Natural killer cell (primary cell): ENCODE measurements around the gene TMEM126A. TPM values are rescaled to one million over a fixed set of nuclear protein-coding genes. Genes with fewer than 3 reads are reported as not detected.
A peak's percentile ranks its signal among the peaks of the same experiment; 100 is the strongest.

Source experiments
- ATAC-seq, 3 donors: fragments of 150-1000 bp in 2 of 3; fragments of 200-7000 bp in 1 of 3; cut with Tn5 transposase; 1 replicate in 1 of 3; 2 replicates in 2 of 3; pipeline ENCODE4 v1.10.0; 2021; ENCODE audit warnings: mild to moderate bottlenecking in 2 of 3, moderate library complexity in 2 of 3
- DNase-seq, 2 donors: peaks; one replicate each; pipeline versions ENCODE4 v3.0.0 to v3.0.0-alpha.2; 2013 to 2021; ENCODE audit warnings: mixed read lengths in 1 of 2
- H3K27ac ChIP-seq: one replicate; pipeline ENCODE4 v1.5.1; 2013; ENCODE audit warnings: mild to moderate bottlenecking, low read length
- H3K27me3 ChIP-seq: one replicate; pipeline ENCODE4 v1.6.1; 2013; ENCODE audit warnings: low read length; ENCODE audit not compliant: control insufficient read depth, insufficient read depth
- H3K36me3 ChIP-seq: one replicate; pipeline ENCODE4 v1.6.1; 2013; ENCODE audit warnings: low read length; ENCODE audit not compliant: control insufficient read depth, insufficient read depth
- H3K4me1 ChIP-seq: one replicate; pipeline ENCODE4 v1.6.1; 2013; ENCODE audit warnings: low read length; ENCODE audit not compliant: control insufficient read depth, insufficient read depth
- H3K4me3 ChIP-seq: one replicate; pipeline ENCODE4 v1.5.1; 2013; ENCODE audit warnings: low read length
- H3K9me3 ChIP-seq: one replicate; pipeline ENCODE4 v1.6.1; 2013; ENCODE audit warnings: low read length; ENCODE audit not compliant: control insufficient read depth, insufficient read depth
- H3K27ac Mint-ChIP-seq, 2 donors: one replicate each; pipeline ENCODE4 v1.8.0; 2022; ENCODE audit warnings: mild to moderate bottlenecking in 2 of 2, mixed read lengths in 2 of 2, moderate library complexity in 1 of 2
- H3K27me3 Mint-ChIP-seq, 2 donors: one replicate each; pipeline ENCODE4 v1.8.0; 2022; ENCODE audit warnings: low read depth in 2 of 2, mixed read lengths in 2 of 2
- H3K36me3 Mint-ChIP-seq: one replicate; pipeline ENCODE4 v1.8.0; 2022; ENCODE audit warnings: mixed read lengths
- H3K4me1 Mint-ChIP-seq, 2 donors: one replicate each; pipeline ENCODE4 v1.8.0; 2022; ENCODE audit warnings: mixed read lengths in 2 of 2
- H3K4me3 Mint-ChIP-seq: one replicate; pipeline ENCODE4 v1.8.0; 2022; ENCODE audit warnings: mild to moderate bottlenecking, moderate library complexity, mixed read lengths
- H3K9me3 Mint-ChIP-seq, 2 donors: one replicate each; pipeline ENCODE4 v1.8.0; 2022; ENCODE audit warnings: mixed read lengths in 2 of 2
- WGBS: methylation state at CpG from one replicate; pipeline ENCODE4 v1.1.7; 2013; ENCODE audit warnings: missing lambda C conversion rate; ENCODE audit not compliant: insufficient coverage; 5-methylcytosine and 5-hydroxymethylcytosine counted together
- intact Hi-C: fragments of 100-400 bp; cut with micrococcal nuclease; formaldehyde crosslinking; loops from one replicate; pipeline ENCODE4 v1.14.2; 2022
- total RNA-seq, 4 donors: library from RNA; stranded (reverse); fragments of 120-200 nt in 1 of 4; gene quantifications; one replicate each; pipeline versions ENCODE4 v1.2.3 to v1.2.4, GENCODE V29; 2013 to 2022
- TF ChIP-seq, protein P1 (sequence below): fragments of 200-600 bp; IDR thresholded peaks from one replicate; pipeline ENCODE4 v1.8.0; 2022; ENCODE audit warnings: antibody characterized with exemption

The TMEM126A gene
- total RNA-seq, 3 donors from 2014 or later (not counting 1 experiment from before 2014, with no cell fraction given) = 16.8 to 27.6 (median 23.2) TPM

DNA sequence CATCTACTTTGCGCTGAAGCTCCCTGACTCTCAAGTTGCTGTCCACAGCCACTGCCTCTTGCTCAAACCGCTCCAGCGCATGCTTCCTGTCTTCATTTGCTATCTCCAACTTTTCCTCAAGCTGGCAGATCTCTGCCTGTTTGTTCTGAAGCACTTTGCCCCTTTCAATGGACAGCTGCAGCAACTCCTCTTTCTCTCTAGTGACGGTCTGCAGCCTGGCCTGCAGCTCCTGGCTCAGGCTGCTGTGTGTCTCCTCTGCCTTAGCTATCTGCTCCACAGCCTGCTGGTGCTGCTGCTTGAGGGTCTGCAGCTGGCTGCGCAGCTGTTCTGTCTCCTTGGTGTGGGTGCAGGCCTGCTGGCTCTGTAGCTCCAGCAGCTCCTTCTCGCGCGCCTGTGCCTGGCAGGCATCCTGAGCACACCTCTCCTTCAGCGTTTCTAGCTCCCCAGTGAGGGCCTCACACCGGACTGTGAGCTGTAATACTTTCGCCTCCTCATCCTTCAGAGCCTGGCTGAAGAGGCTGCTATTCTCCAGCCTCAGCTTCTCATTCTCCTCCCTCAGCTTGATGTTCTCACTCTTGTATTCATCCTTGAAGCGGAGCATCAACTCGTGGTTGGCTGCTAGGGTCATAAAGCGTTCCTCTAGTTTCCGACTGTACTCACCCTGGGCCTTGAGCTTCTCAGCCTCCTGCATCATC, 37.5 kb downstream of the TMEM126A start:
- H3K4me3 ChIP-seq = no peak overlapping the region
- TF ChIP-seq, protein P1, sequence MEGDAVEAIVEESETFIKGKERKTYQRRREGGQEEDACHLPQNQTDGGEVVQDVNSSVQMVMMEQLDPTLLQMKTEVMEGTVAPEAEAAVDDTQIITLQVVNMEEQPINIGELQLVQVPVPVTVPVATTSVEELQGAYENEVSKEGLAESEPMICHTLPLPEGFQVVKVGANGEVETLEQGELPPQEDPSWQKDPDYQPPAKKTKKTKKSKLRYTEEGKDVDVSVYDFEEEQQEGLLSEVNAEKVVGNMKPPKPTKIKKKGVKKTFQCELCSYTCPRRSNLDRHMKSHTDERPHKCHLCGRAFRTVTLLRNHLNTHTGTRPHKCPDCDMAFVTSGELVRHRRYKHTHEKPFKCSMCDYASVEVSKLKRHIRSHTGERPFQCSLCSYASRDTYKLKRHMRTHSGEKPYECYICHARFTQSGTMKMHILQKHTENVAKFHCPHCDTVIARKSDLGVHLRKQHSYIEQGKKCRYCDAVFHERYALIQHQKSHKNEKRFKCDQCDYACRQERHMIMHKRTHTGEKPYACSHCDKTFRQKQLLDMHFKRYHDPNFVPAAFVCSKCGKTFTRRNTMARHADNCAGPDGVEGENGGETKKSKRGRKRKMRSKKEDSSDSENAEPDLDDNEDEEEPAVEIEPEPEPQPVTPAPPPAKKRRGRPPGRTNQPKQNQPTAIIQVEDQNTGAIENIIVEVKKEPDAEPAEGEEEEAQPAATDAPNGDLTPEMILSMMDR = no peak
- 96% methylated on average over 15 of the region's 15 CpGs for whole genome bisulfite sequencing
- H3K36me3 Mint-ChIP-seq = peaks cover 6% of the 10 kb centered on the region
- intact Hi-C loops = no loop called here
- no peak overlapping the region for H3K27ac ChIP-seq
- H3K4me3 Mint-ChIP-seq = no peak overlapping the region
- peaks cover 5% of the 10 kb centered on the region for H3K4me1 ChIP-seq
- H3K9me3 ChIP-seq = no peaks in the 10 kb centered on the region
- ATAC-seq (no peak), DNase-seq (no peak)
- peaks cover 5% of the 10 kb centered on the region for H3K36me3 ChIP-seq
- peaks cover 26 to 31% of the 10 kb centered on the region in 2 donors for H3K4me1 Mint-ChIP-seq
- H3K27me3 ChIP-seq = no peaks in the 10 kb centered on the region
- H3K9me3 Mint-ChIP-seq = no peaks in the 10 kb centered on the region
- no peaks in the 10 kb centered on the region for H3K27me3 Mint-ChIP-seq
- H3K27ac Mint-ChIP-seq = peak overlapping the region in 1 of 2 donors; percentile 59

DNA sequence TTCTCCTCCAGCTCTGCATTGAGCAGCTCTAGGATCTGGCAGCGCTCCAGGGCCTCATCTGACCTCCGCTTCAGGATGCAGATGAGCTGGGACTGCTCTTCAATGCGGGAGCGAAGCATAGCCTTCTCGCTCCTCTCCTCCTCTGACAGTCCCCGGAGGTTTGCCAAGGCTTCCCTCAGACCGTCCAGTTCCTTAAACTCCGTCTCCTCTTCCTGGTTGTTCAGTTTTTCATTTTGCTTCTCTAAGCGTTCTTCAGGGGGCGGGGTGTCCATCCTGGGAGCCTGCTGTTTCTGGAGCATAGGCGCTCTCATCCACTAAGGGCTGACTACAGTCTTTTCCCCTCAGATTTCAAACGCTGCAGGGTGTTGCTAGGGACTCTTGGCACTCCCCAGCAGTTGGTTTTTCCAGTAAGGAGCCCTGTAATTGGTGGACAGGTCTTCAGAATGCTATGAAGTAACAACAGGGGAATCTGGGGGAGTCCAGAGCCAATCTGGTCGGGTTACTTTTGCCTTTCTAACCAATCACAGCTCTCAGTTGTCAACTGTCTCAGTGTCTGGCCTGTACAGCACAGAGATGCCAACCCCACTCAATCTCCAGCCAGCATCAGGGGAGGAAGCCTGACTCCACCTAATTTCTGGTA, 38.2 kb downstream of the TMEM126A start, which contains the start of gene CCDC89:
Gene CCDC89 (minus strand): TSS at position 376 of the 640 bp plus-strand sequence. CDS start 65 bp downstream, at position 311.
- no peaks in the 10 kb centered on the region for H3K9me3 Mint-ChIP-seq
- intact Hi-C loops = no loop called here

DNA sequence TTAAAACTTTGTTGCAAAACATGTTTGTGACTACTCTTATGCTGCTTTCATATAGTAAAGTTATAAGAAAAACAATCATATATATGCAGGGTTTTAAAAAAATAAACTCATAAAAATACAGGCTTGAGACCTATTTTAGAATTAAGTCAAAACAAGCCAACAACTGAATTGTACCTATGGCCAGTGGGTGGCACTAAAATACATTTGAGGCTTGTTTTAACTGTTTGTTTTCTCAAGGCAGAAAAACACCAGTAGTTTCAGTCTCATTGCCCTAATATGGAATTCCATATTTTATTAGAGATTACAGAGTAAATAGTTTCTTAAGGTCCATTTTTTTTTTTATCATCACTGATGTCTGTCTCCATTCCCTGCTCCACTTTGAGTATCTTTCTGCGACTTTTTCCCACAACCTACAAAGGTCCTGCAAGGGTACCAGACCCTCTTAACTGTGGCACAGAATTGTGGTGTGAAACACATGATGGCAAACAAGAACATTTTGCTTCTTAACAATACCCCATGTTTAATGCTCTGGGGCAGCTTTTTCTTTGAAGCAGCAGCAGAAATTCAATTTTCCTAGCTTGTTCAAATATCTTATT, 46.7 kb downstream of the TMEM126A start:
- peaks cover 51% of the 10 kb centered on the region for H3K36me3 ChIP-seq
- no peak overlapping the region for H3K27ac ChIP-seq
- peak in 1 of 2 donors; percentile 71 for DNase-seq
- Mint-ChIP-seq H3K4me3 (no peak overlapping the region), H3K4me1 (peaks cover 3 to 12% of the 10 kb centered on the region in 2 donors), H3K27ac (peak overlapping the region in 1 of 2 donors; percentile 19), H3K36me3 (peaks cover 21% of the 10 kb centered on the region), H3K9me3 (no peaks in the 10 kb centered on the region), H3K27me3 (no peaks in the 10 kb centered on the region)
- H3K27me3 ChIP-seq = no peaks in the 10 kb centered on the region
- 88% methylated on average over 1 of the region's 1 CpG for WGBS
- ATAC-seq = peak; percentile 44 to 76 (median 67)
- H3K4me1 ChIP-seq = peaks cover 1% of the 10 kb centered on the region
- no peaks in the 10 kb centered on the region for H3K9me3 ChIP-seq
- intact Hi-C loops = loop anchor here (10.0 kb wide), 1 partner anchor 160 kb away; the partner anchor contains the start of gene CCDC83
- H3K4me3 ChIP-seq = no peak overlapping the region
- TF ChIP-seq, protein P1 = peak; percentile 68

More for the DNA sequence above, 38.2 kb downstream of the TMEM126A start, which contains the start of gene CCDC89:
- DNase-seq (no peak), ATAC-seq (no peak)
- no peaks in the 10 kb centered on the region for H3K27me3 ChIP-seq
- peaks cover 5% of the 10 kb centered on the region for H3K4me1 ChIP-seq
- Mint-ChIP-seq H3K27me3 (no peaks in the 10 kb centered on the region), H3K27ac (peak within 1 kb of the TSS in 1 of 2 donors; percentile 59), H3K4me1 (peaks cover 26 to 31% of the 10 kb centered on the region in 2 donors), H3K4me3 (peak within 1 kb of the TSS; percentile 9), H3K36me3 (peaks cover 10% of the 10 kb centered on the region)
- peaks cover 9% of the 10 kb centered on the region for H3K36me3 ChIP-seq
- WGBS = 91% methylated on average over 13 of the region's 13 CpGs
- H3K27ac ChIP-seq = no peak within 1 kb of the TSS
- no peak within 1 kb of the TSS for H3K4me3 ChIP-seq
- TF ChIP-seq, protein P1 = no peak
- H3K9me3 ChIP-seq = no peaks in the 10 kb centered on the region
